B cell (primary cell): ENCODE data around the gene TEX9. TPM values are rescaled to one million over a fixed set of nuclear protein-coding genes. Genes with fewer than 3 reads are reported as not detected.

ENCODE experiments used
- ATAC-seq: fragments of 200-7000 bp; cut with Tn5 transposase; one replicate; pipeline ENCODE4 v1.10.0; 2021; ENCODE audit warnings: low read depth, mild to moderate bottlenecking, moderate number of reproducible peaks, moderate library complexity
- CTCF ChIA-PET: fragments of 350-600 bp; sonication (Branson Sonifier 250); formaldehyde crosslinking; loops from one replicate; lab custom pipeline; 2021; ENCODE audit warnings: antibody characterized with exemption, inconsistent platforms; lab: Charles Lee
- POLR2A ChIA-PET: fragments of 350-600 bp; sonication (Branson Sonifier 250); formaldehyde crosslinking; loops from one replicate; lab custom pipeline; 2021; ENCODE audit warnings: antibody characterized with exemption; lab: Charles Lee
- DNase-seq: peaks from one replicate; pipeline ENCODE4 v3.0.0; 2013
- H2AFZ ChIP-seq: 2 replicates; pipeline ENCODE4 v1.6.1; 2012; ENCODE audit warnings: mild to moderate bottlenecking, low read depth, low read length; ENCODE audit not compliant: insufficient read depth, poor library complexity, severe bottlenecking
- H3K27ac ChIP-seq, 2 donors: 1 replicate in 1 of 2; 2 replicates in 1 of 2; pipeline ENCODE4 v1.5.1; 2012 to 2013; ENCODE audit warnings: low read length in 2 of 2, mild to moderate bottlenecking in 2 of 2, moderate library complexity in 1 of 2
- H3K27me3 ChIP-seq, 4 experiments: fragments of 200-600 bp in 1 of 4; sonication (generic) in 1 of 4; replicated peaks in 1 of 4; 1 replicate in 2 of 4; 2 replicates in 2 of 4; pipeline versions ENCODE4 v1.6.1 to v1.7.0; 2013 to 2016; ENCODE audit warnings: low read length in 3 of 4, mild to moderate bottlenecking in 2 of 4, mixed read lengths in 1 of 4, moderate library complexity in 1 of 4; ENCODE audit not compliant: insufficient read depth in 4 of 4, control insufficient read depth in 3 of 4; ENCODE audit errors: control extremely low read depth in 1 of 4
- H3K36me3 ChIP-seq, 2 experiments: replicated peaks in 1 of 2; 1 replicate in 1 of 2; 2 replicates in 1 of 2; pipeline versions ENCODE4 v1.6.1 to v1.7.1; 2013; ENCODE audit warnings: low read length in 1 of 2; ENCODE audit not compliant: insufficient read depth in 2 of 2, control insufficient read depth in 1 of 2; ENCODE audit errors: control extremely low read depth in 1 of 2, extremely low read depth in 1 of 2
- H3K4me1 ChIP-seq, 2 donors: fragments of 200-600 bp in 1 of 2; sonication (generic) in 1 of 2; 1 replicate in 1 of 2; 2 replicates in 1 of 2; pipeline versions ENCODE4 v1.5.1 to v1.6.1; 2013 to 2017; ENCODE audit warnings: low read length in 2 of 2; ENCODE audit not compliant: control insufficient read depth in 2 of 2, insufficient read depth in 2 of 2
- H3K4me2 ChIP-seq: replicated peaks from 2 replicates; pipeline ENCODE3; 2012; ENCODE audit warnings: mild to moderate bottlenecking, low read depth, low read length; ENCODE audit not compliant: poor library complexity, severe bottlenecking
- H3K4me3 ChIP-seq, 5 experiments: fragments of 200-600 bp in 1 of 5; sonication (generic) in 1 of 5; 1 replicate in 3 of 5; 2 replicates in 2 of 5; pipeline versions ENCODE4 v1.5.1 to v1.7.0; 2011 to 2016; ENCODE audit warnings: low read length in 4 of 5, mild to moderate bottlenecking in 4 of 5, low read depth in 2 of 5, control low read depth in 1 of 5, moderate library complexity in 1 of 5; ENCODE audit not compliant: insufficient read depth in 1 of 5; ENCODE audit errors: control extremely low read depth in 1 of 5, extremely low read depth in 1 of 5
- H3K79me2 ChIP-seq: fragments of 200-600 bp; sonication (generic); one replicate; pipeline ENCODE4 v1.6.0; 2016; ENCODE audit warnings: low read length; ENCODE audit not compliant: control insufficient read depth, insufficient read depth
- H3K9ac ChIP-seq: fragments of 200-600 bp; sonication (generic); 2 replicates; pipeline ENCODE4 v1.6.1; 2017; ENCODE audit warnings: mild to moderate bottlenecking, low read length, moderate library complexity
- H3K9me3 ChIP-seq, 3 donors: one replicate each; pipeline versions ENCODE4 v1.6.1 to v1.7.1; 2013; ENCODE audit warnings: low read length in 2 of 3; ENCODE audit not compliant: control insufficient read depth in 2 of 3, insufficient read depth in 1 of 3; ENCODE audit errors: control extremely low read depth in 1 of 3
- H4K20me1 ChIP-seq: 2 replicates; pipeline ENCODE4 v1.6.0; 2012; ENCODE audit warnings: mild to moderate bottlenecking, low read length; ENCODE audit not compliant: insufficient read depth, control insufficient read depth, poor library complexity, severe bottlenecking
- H3K27ac Mint-ChIP-seq: one replicate; pipeline ENCODE4 v1.8.0; 2021; ENCODE audit warnings: mixed read lengths
- H3K27me3 Mint-ChIP-seq: one replicate; pipeline ENCODE4 v1.8.0; 2021; ENCODE audit warnings: mixed read lengths
- H3K4me1 Mint-ChIP-seq: one replicate; pipeline ENCODE4 v1.8.0; 2021; ENCODE audit warnings: mixed read lengths
- H3K4me3 Mint-ChIP-seq: one replicate; pipeline ENCODE4 v1.8.0; 2021; ENCODE audit warnings: mixed read lengths
- H3K9me3 Mint-ChIP-seq: one replicate; pipeline ENCODE4 v1.8.0; 2022; ENCODE audit warnings: mixed read lengths; ENCODE audit not compliant: insufficient read depth
- CTCF ChIP-seq: fragments of 200-600 bp; IDR thresholded peaks from one replicate; pipeline ENCODE4 v1.8.0; 2022; ENCODE audit warnings: antibody characterized with exemption, mild to moderate bottlenecking
- EZH2 ChIP-seq: IDR thresholded peaks from 2 replicates; pipeline ENCODE4 v1.6.1; 2012; ENCODE audit warnings: borderline replicate concordance, low read depth, mild to moderate bottlenecking, moderate library complexity, low read length; ENCODE audit not compliant: insufficient read depth, poor library complexity, severe bottlenecking
- WGBS: methylation state at CpG from one replicate; pipeline ENCODE4 v1.1.5; 2013; ENCODE audit warnings: missing lambda C conversion rate; ENCODE audit not compliant: insufficient coverage; 5-methylcytosine and 5-hydroxymethylcytosine counted together
- intact Hi-C: fragments of 100-400 bp; cut with micrococcal nuclease; formaldehyde crosslinking; loops from one replicate; pipeline ENCODE4 v1.10.0; 2022
- polyA plus RNA-seq: library from polyadenylated mRNA; depleted of rRNA; stranded (reverse); fragments of >200 nt; gene quantifications from 2 replicates; pipeline ENCODE4 v1.2.3, GENCODE V29; 2012
- total RNA-seq, 2 donors: library from RNA; stranded (reverse); fragments of 120-200 nt in 1 of 2; gene quantifications; 1 replicate in 1 of 2; 2 replicates in 1 of 2; pipeline versions ENCODE4 v1.2.3 to v1.2.4, GENCODE V29; 2013 to 2022

The TEX9 gene
- total and polyA plus RNA-seq, 2 donors (not counting 1 experiment from before 2014, with no cell fraction given) = 7.6 to 43.1 TPM

GRCh38 chr15:56472278-56472677 is 107.1 kb downstream of the TEX9 start:
- H3K36me3 ChIP-seq = no peaks in the 10 kb centered on the region
- TF ChIP-seq EZH2 = no peak
- no peak for TF ChIP-seq CTCF
- no peaks in the 10 kb centered on the region for H4K20me1 ChIP-seq
- H3K27me3 ChIP-seq = no peaks in the 10 kb centered on the region
- H3K4me1 ChIP-seq = peaks cover 0 to 2% of the 10 kb centered on the region in 2 donors
- CTCF ChIA-PET = no interaction called here
- Mint-ChIP-seq H3K27ac (no peak overlapping the region), H3K27me3 (no peaks in the 10 kb centered on the region), H3K4me3 (no peak overlapping the region), H3K4me1 (peaks cover 8% of the 10 kb centered on the region), H3K9me3 (no peaks in the 10 kb centered on the region)
- ATAC-seq (no peak), DNase-seq (no peak)
- no peak overlapping the region for H3K27ac ChIP-seq
- H3K4me3 ChIP-seq = no peak overlapping the region
- POLR2A ChIA-PET = no interaction called here
- H3K79me2 ChIP-seq = no peaks in the 10 kb centered on the region
- H3K9ac ChIP-seq = no peak overlapping the region
- intact Hi-C loops = no loop called here
- H3K4me2 ChIP-seq = no peak overlapping the region
- no peak overlapping the region for H2AFZ ChIP-seq
- H3K9me3 ChIP-seq = no peaks in the 10 kb centered on the region
- WGBS = 100% methylated on average over 1 of the region's 2 CpGs

- no peak overlapping the region for H3K4me2 ChIP-seq
- H3K4me3 ChIP-seq = no peak overlapping the region
- ChIA-PET POLR2A (no interaction called here), CTCF (no interaction called here)
- H3K36me3 ChIP-seq = no peaks in the 10 kb centered on the region
- H2AFZ ChIP-seq = no peak overlapping the region
- no peaks in the 10 kb centered on the region for H4K20me1 ChIP-seq
- peaks cover 0 to 2% of the 10 kb centered on the region in 2 donors for H3K4me1 ChIP-seq
- H3K4me3 Mint-ChIP-seq = no peak overlapping the region
- DNase-seq (no peak), ATAC-seq (no peak)
- no peaks in the 10 kb centered on the region for H3K9me3 Mint-ChIP-seq
- no peak overlapping the region for H3K27ac ChIP-seq
- H3K27me3 ChIP-seq = no peaks in the 10 kb centered on the region
- WGBS = no CpG with 5 or more reads among the region's 1 CpG
- H3K9ac ChIP-seq = no peak overlapping the region
- no peaks in the 10 kb centered on the region for H3K9me3 ChIP-seq
- H3K27me3 Mint-ChIP-seq = no peaks in the 10 kb centered on the region
- H3K27ac Mint-ChIP-seq = no peak overlapping the region
- intact Hi-C loops = no loop called here
- peaks cover 7% of the 10 kb centered on the region for H3K4me1 Mint-ChIP-seq
- no peaks in the 10 kb centered on the region for H3K79me2 ChIP-seq
- TF ChIP-seq CTCF (no peak), EZH2 (no peak)
Observed at GRCh38 chr15:56473017-56473416, 107.8 kb downstream of the TEX9 start.
